Smooth muscle cell (in vitro differentiated cells): ENCODE results near the gene VAT1L. TPM values are rescaled to one million over a fixed set of nuclear protein-coding genes. Genes with fewer than 3 reads are reported as not detected.

ENCODE experiments used
- polyA plus RNA-seq: library from polyadenylated mRNA; unstranded; fragments of >200 nt; fragmentation: Nextera tagmentation; extraction: Ambion mirVana; gene quantifications from 2 replicates; pipeline ENCODE4 v1.2.1, GENCODE V29; 2016
- total RNA-seq: library from RNA; depleted of rRNA; stranded (reverse); fragments of >200 nt; gene quantifications from 2 replicates; pipeline ENCODE4 v1.2.3, GENCODE V29; 2014

Gene VAT1L
- total and polyA plus RNA-seq, 2 experiments from 2014 or later = 4.0 to 5.4 TPM

Other genes with a start within 250 kb of the VAT1L start
- gene NUDT7, start 66.0 kb upstream of the VAT1L start, total RNA-seq = 2.8 and 3.3 TPM in 2 replicates
- gene NUDT7, start 66.0 kb upstream of the VAT1L start, polyA plus RNA-seq = 4.6 and 5.6 TPM in 2 replicates
- 1.2 and 3.5 TPM in 2 replicates for gene CLEC3A, start 234.0 kb downstream of the VAT1L start, total RNA-seq
- 0.78 and 3.0 TPM in 2 replicates for gene CLEC3A, start 234.0 kb downstream of the VAT1L start, polyA plus RNA-seq